CD4-positive, alpha-beta memory T cell (primary cell): ENCODE measurements around the gene TLCD3A. TPM values are rescaled to one million over a fixed set of nuclear protein-coding genes. Genes with fewer than 3 reads are reported as not detected.
A peak's percentile ranks its signal among the peaks of the same experiment; 100 is the strongest.

Experiments used
- CTCF ChIA-PET: fragments of 350-600 bp; sonication (Branson Sonifier 250); formaldehyde crosslinking; loops from one replicate; lab custom pipeline; 2021; ENCODE audit warnings: inconsistent platforms; ENCODE audit not compliant: partially characterized antibody; lab: Charles Lee
- POLR2A ChIA-PET: fragments of 350-600 bp; sonication (Branson Sonifier 250); formaldehyde crosslinking; loops from one replicate; lab custom pipeline; 2021; ENCODE audit not compliant: partially characterized antibody; lab: Charles Lee
- DNase-seq, 5 donors: peaks; one replicate each; pipeline versions ENCODE4 v3.0.0 to v3.0.0-alpha.2; 2020 to 2022; ENCODE audit warnings: mixed read lengths in 1 of 5
- H3K27ac ChIP-seq: one replicate; pipeline ENCODE4 v1.7.0; 2013; ENCODE audit warnings: low read depth, low read length
- H3K27me3 ChIP-seq: 2 replicates; pipeline ENCODE4 v1.7.0; 2013; ENCODE audit warnings: mild to moderate bottlenecking, low read length, moderate library complexity; ENCODE audit not compliant: insufficient read depth
- H3K36me3 ChIP-seq: 2 replicates; pipeline ENCODE4 v1.7.0; 2013; ENCODE audit warnings: mild to moderate bottlenecking, low read length, moderate library complexity; ENCODE audit not compliant: insufficient read depth
- H3K4me1 ChIP-seq: 2 replicates; pipeline ENCODE4 v1.7.0; 2013; ENCODE audit warnings: mild to moderate bottlenecking, low read length, moderate library complexity; ENCODE audit not compliant: insufficient read depth
- H3K4me3 ChIP-seq, 2 donors: one replicate each; pipeline ENCODE4 v1.7.0; 2013; ENCODE audit warnings: low read length in 2 of 2, mild to moderate bottlenecking in 1 of 2
- H3K9me3 ChIP-seq, 2 donors: one replicate each; pipeline ENCODE4 v1.7.0; 2013; ENCODE audit warnings: low read length in 2 of 2, control low read depth in 1 of 2; ENCODE audit not compliant: control insufficient read depth in 1 of 2
- H3K27ac Mint-ChIP-seq, 7 donors: one replicate each; pipeline ENCODE4 v1.8.0; 2020 to 2021; ENCODE audit warnings: mixed read lengths in 7 of 7, mild to moderate bottlenecking in 6 of 7, inconsistent platforms in 3 of 7, moderate library complexity in 3 of 7
- H3K27me3 Mint-ChIP-seq, 2 donors: one replicate each; pipeline ENCODE4 v1.8.0; 2020 to 2021; ENCODE audit warnings: mixed read lengths in 2 of 2
- H3K36me3 Mint-ChIP-seq, 2 donors: one replicate each; pipeline ENCODE4 v1.8.0; 2020 to 2021; ENCODE audit warnings: mixed read lengths in 2 of 2, inconsistent platforms in 1 of 2, mild to moderate bottlenecking in 1 of 2
- H3K4me1 Mint-ChIP-seq, 4 donors: one replicate each; pipeline ENCODE4 v1.8.0; 2020 to 2021; ENCODE audit warnings: mixed read lengths in 4 of 4, mild to moderate bottlenecking in 1 of 4
- H3K4me3 Mint-ChIP-seq, 8 donors: one replicate each; pipeline ENCODE4 v1.8.0; 2020 to 2021; ENCODE audit warnings: mixed read lengths in 8 of 8, mild to moderate bottlenecking in 7 of 8, moderate library complexity in 6 of 8, inconsistent platforms in 3 of 8
- H3K9me3 Mint-ChIP-seq, 8 donors: one replicate each; pipeline ENCODE4 v1.8.0; 2020 to 2021; ENCODE audit warnings: mixed read lengths in 8 of 8, mild to moderate bottlenecking in 5 of 8, inconsistent platforms in 3 of 8, moderate library complexity in 1 of 8
- intact Hi-C: fragments of 100-400 bp; cut with micrococcal nuclease; formaldehyde crosslinking; loops from one replicate; pipeline ENCODE4 v1.15.1; 2023
- polyA plus RNA-seq, 2 donors: library from polyadenylated mRNA; unstranded; fragments of 300-500 nt; fragmentation: Illumina TruSeq; gene quantifications; one replicate each; pipeline ENCODE4 v1.2.3, GENCODE V29; 2021
- total RNA-seq, 2 experiments: library from RNA; stranded (reverse); gene quantifications; one replicate each; pipeline ENCODE4 v1.2.3, GENCODE V29; 2021

Gene TLCD3A
- total and polyA plus RNA-seq, 4 experiments from 2014 or later: 0.42 to 0.55 (median 0.47) TPM; not detected in 1

DNA sequence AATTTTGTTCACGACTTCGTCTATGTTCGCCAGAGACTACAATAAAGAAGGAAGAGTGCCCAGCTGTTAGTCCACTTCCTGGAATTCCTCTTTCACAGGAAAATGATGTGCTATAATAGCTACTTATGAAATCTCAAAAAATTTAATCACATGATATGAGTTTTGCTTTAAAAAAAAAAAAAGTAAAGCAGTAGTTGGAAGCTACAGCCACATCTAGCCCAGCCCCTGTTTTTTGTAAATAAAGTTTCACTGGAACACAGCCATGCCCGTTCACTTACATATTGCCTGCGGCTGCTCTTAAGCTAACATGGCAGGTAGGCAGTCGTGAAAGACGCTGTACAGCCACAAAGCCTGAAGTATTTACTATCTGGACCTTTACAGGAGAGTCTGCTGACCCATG lies 33.1 kb upstream of the TLCD3A start:
- H3K27ac Mint-ChIP-seq: peak overlapping the region in 1 of 7 donors; percentile 32
- H3K4me1 Mint-ChIP-seq: peaks cover 0 to 2% (median under 1%) of the 10 kb centered on the region in 4 donors
- no peaks in the 10 kb centered on the region for H3K27me3 ChIP-seq
- CTCF ChIA-PET: interaction anchor here (0.6 to 8.8 kb wide), 21 partner anchors 8 to 554 kb away, joined by 3 to 182 read pairs (median 5); a partner anchor contains a TSS
- intact Hi-C loops: no loop called here
- peaks cover 25 to 41% of the 10 kb centered on the region in 2 donors for H3K36me3 Mint-ChIP-seq
- no peak for DNase-seq
- POLR2A ChIA-PET: interaction anchor here (2.0 kb wide), 1 partner anchor 287 kb away, joined by 22 read pairs; no protein-coding TSS in a partner anchor
- no peak overlapping the region for H3K27ac ChIP-seq
- no peaks in the 10 kb centered on the region for H3K9me3 Mint-ChIP-seq
- no peaks in the 10 kb centered on the region for H3K4me1 ChIP-seq
- no peak overlapping the region for H3K4me3 Mint-ChIP-seq
- peaks cover 14% of the 10 kb centered on the region for H3K36me3 ChIP-seq
- no peaks in the 10 kb centered on the region for H3K9me3 ChIP-seq
- H3K4me3 ChIP-seq: no peak overlapping the region
- no peaks in the 10 kb centered on the region for H3K27me3 Mint-ChIP-seq

DNA sequence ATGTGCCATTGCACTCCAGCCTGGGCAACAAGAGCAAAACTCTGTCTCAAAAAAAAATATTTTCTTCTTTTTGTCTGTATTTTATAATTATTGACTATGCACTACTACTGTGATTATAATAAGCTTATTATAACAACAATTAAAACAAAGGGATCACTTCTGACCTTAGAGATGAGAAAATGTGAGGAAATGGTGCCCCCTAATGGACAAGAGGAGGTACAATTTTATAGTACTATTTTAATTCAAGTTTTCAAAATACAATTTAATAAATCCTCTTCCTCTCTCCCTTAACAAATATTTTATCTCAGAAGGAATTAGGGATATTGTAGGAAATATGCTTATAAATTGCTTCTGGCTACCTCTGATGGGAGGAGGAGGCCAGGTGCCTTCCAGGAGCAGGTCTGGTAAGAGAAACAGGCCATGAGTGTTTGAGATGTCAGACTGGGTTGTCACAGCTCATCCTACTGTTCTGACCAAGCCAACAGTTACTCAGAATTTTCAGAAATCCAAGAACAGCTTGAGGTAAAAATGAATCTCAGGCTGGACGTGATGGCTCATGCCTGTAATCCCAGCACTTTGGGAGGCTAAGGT lies 31.8 kb upstream of the TLCD3A start:
- POLR2A ChIA-PET: interaction anchor here (1.0 to 2.0 kb wide), 3 partner anchors 13 to 290 kb away, joined by 3 to 22 read pairs (median 3); no protein-coding TSS in a partner anchor

GRCh38 chr17:703081-703875 lies 29.1 kb upstream of the TLCD3A start:
- H3K27ac ChIP-seq: no peak overlapping the region
- no peak overlapping the region for H3K4me3 ChIP-seq
- CTCF ChIA-PET: interaction anchor here (0.6 to 8.8 kb wide), 3 partner anchors 8 to 524 kb away, joined by 3 to 182 read pairs (median 3); a partner anchor contains a TSS
- Mint-ChIP-seq H3K4me1 (peaks cover 5 to 15% (median 9%) of the 10 kb centered on the region in 4 donors), H3K36me3 (peaks cover 10 to 32% of the 10 kb centered on the region in 2 donors), H3K4me3 (no peak overlapping the region), H3K27me3 (no peaks in the 10 kb centered on the region), H3K9me3 (no peaks in the 10 kb centered on the region), H3K27ac (peak overlapping the region in 1 of 7 donors; percentile 10)
- H3K27me3 ChIP-seq: no peaks in the 10 kb centered on the region
- intact Hi-C loops: loop anchor here (10.0 kb wide), 1 partner anchor 308 kb away; no protein-coding TSS in a partner anchor
- no peaks in the 10 kb centered on the region for H3K4me1 ChIP-seq
- POLR2A ChIA-PET: no interaction called here
- peaks cover 5% of the 10 kb centered on the region for H3K36me3 ChIP-seq
- no peak for DNase-seq
- H3K9me3 ChIP-seq: no peaks in the 10 kb centered on the region

More for the DNA sequence above, 31.8 kb upstream of the TLCD3A start:
- Mint-ChIP-seq H3K36me3 (peaks cover 16 to 37% of the 10 kb centered on the region in 2 donors), H3K27me3 (no peaks in the 10 kb centered on the region), H3K4me3 (no peak overlapping the region), H3K27ac (peak overlapping the region in 2 of 7 donors; percentile 44 to 75), H3K4me1 (peaks cover 0 to 4% (median 3%) of the 10 kb centered on the region in 4 donors), H3K9me3 (no peaks in the 10 kb centered on the region)
- H3K9me3 ChIP-seq: no peaks in the 10 kb centered on the region
- intact Hi-C loops: loop anchor here (1.0 to 10.0 kb wide), 2 partner anchors 288 to 306 kb away; no protein-coding TSS in a partner anchor
- H3K27ac ChIP-seq: no peak overlapping the region
- DNase-seq: peak in 4 of 5 donors; percentile 53 to 60 (median 58)
- peaks cover 8% of the 10 kb centered on the region for H3K36me3 ChIP-seq
- H3K4me1 ChIP-seq: no peaks in the 10 kb centered on the region
- H3K4me3 ChIP-seq: no peak overlapping the region
- H3K27me3 ChIP-seq: no peaks in the 10 kb centered on the region
- CTCF ChIA-PET: interaction anchor here (0.6 to 8.8 kb wide), 35 partner anchors 9 to 555 kb away, joined by 3 to 182 read pairs (median 4); a partner anchor contains a TSS

DNA sequence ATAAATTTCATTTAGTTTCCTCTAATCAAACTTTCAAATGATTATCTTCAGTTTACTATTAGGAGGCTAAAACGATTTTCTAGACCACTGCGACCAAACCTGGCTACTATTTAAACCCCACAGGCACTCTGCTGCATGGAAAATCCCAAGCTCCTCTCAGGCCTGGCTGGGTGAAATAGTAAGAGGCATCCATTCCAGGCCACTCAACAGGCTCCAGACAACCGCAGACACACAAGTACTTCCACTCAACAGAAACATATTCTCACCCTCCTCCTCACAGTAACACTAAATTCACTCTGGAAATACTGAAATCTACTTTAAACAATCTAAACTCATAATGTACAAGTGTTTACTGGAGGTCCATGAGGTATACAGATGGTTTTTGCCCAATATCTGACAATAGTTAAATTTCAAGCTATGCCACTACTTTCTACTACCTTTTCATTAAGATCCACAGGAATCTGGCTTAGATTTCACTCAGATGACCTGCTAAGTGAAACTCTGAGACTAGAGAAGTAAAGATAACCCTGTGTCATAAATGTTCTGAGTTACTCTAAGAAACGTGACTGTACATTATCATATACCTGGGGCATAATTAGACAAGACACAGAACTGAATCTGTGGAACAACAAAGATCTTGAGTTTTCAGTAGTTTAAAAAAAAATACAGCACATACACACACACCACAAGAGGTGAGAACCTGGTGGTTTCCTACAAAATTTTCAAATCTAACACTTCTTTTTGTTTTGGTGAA lies 28.1 kb upstream of the TLCD3A start:
- ChIA-PET CTCF (interaction anchor here (8.8 kb wide), 1 partner anchor 293 kb away, joined by 182 read pairs; a partner anchor contains a TSS), POLR2A (interaction anchor here (1.0 kb wide), 1 partner anchor 10 kb away, joined by 4 read pairs; no protein-coding TSS in a partner anchor)
- Histone ChIP-seq H3K4me1 (no peaks in the 10 kb centered on the region), H3K27me3 (no peaks in the 10 kb centered on the region), H3K4me3 (no peak overlapping the region), H3K9me3 (no peaks in the 10 kb centered on the region), H3K27ac (no peak overlapping the region), H3K36me3 (peaks cover 14% of the 10 kb centered on the region)
- H3K27ac Mint-ChIP-seq: peak overlapping the region in 5 of 7 donors; percentile 5 to 42 (median 19)
- no peak for DNase-seq
- H3K27me3 Mint-ChIP-seq: no peaks in the 10 kb centered on the region
- peaks cover 10 to 21% (median 17%) of the 10 kb centered on the region in 4 donors for H3K4me1 Mint-ChIP-seq
- H3K9me3 Mint-ChIP-seq: no peaks in the 10 kb centered on the region
- H3K36me3 Mint-ChIP-seq: peaks cover 16 to 38% of the 10 kb centered on the region in 2 donors
- no peak overlapping the region for H3K4me3 Mint-ChIP-seq
- intact Hi-C loops: loop anchor here (10.0 kb wide), 1 partner anchor 309 kb away; no protein-coding TSS in a partner anchor

DNA sequence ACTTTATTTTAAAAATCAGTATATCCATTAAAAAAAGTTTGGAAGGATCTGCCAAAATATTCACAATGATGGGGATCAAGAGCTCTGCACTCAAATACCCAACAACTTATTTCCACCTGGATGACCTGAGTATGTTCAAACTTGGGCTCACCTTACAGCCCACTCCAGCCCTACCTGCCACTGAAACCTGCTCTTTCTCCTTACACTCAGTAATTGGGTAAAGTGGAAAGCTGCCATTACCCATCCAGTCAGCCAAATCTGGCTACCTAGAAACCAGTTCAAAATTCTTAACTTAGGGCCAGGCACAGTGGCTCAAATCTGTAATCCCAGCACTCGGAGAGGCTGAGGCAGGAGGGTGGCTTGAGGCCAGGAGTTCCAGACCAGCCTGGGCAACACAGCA lies 27.4 kb upstream of the TLCD3A start:
- H3K36me3 ChIP-seq: peaks cover 16% of the 10 kb centered on the region
- no peaks in the 10 kb centered on the region for H3K9me3 ChIP-seq
- no peak overlapping the region for H3K27ac Mint-ChIP-seq
- H3K27me3 ChIP-seq: no peaks in the 10 kb centered on the region
- H3K27ac ChIP-seq: no peak overlapping the region
- H3K27me3 Mint-ChIP-seq: no peaks in the 10 kb centered on the region
- CTCF ChIA-PET: interaction anchor here (8.8 kb wide), 1 partner anchor 293 kb away, joined by 182 read pairs; a partner anchor contains a TSS
- intact Hi-C loops: loop anchor here (10.0 kb wide), 1 partner anchor 310 kb away; no protein-coding TSS in a partner anchor
- peaks cover 21 to 43% of the 10 kb centered on the region in 2 donors for H3K36me3 Mint-ChIP-seq
- peaks cover 14 to 24% (median 20%) of the 10 kb centered on the region in 4 donors for H3K4me1 Mint-ChIP-seq
- no peak overlapping the region for H3K4me3 Mint-ChIP-seq
- POLR2A ChIA-PET: interaction anchor here (1.0 to 1.1 kb wide), 2 partner anchors 9 to 293 kb away, joined by 3 to 4 read pairs; no protein-coding TSS in a partner anchor
- DNase-seq: no peak
- no peaks in the 10 kb centered on the region for H3K4me1 ChIP-seq
- H3K4me3 ChIP-seq: no peak overlapping the region
- H3K9me3 Mint-ChIP-seq: no peaks in the 10 kb centered on the region

- Histone ChIP-seq H3K27me3 (no peaks in the 10 kb centered on the region), H3K4me1 (no peaks in the 10 kb centered on the region), H3K4me3 (no peak overlapping the region), H3K36me3 (peaks cover 19% of the 10 kb centered on the region), H3K27ac (no peak overlapping the region), H3K9me3 (no peaks in the 10 kb centered on the region)
- ChIA-PET POLR2A (interaction anchor here (1.1 kb wide), 1 partner anchor 294 kb away, joined by 3 read pairs; no protein-coding TSS in a partner anchor), CTCF (interaction anchor here (8.8 kb wide), 1 partner anchor 294 kb away, joined by 182 read pairs; a partner anchor contains a TSS)
- Mint-ChIP-seq H3K27me3 (no peaks in the 10 kb centered on the region), H3K36me3 (peaks cover 25 to 41% of the 10 kb centered on the region in 2 donors), H3K27ac (peak overlapping the region in 1 of 7 donors; percentile 29), H3K9me3 (no peaks in the 10 kb centered on the region), H3K4me3 (no peak overlapping the region), H3K4me1 (peaks cover 14 to 24% (median 20%) of the 10 kb centered on the region in 4 donors)
- DNase-seq: no peak
- intact Hi-C loops: loop anchor here (10.0 kb wide), 1 partner anchor 311 kb away; no protein-coding TSS in a partner anchor
Observed at GRCh38 chr17:705863-706262, 26.5 kb upstream of the TLCD3A start.
